H9 (cell line): ENCODE data around the gene SHPK. TPM values are rescaled to one million over a fixed set of nuclear protein-coding genes. Genes with fewer than 3 reads are reported as not detected.

ENCODE experiments used
- DNase-seq: peaks from one replicate; pipeline ENCODE4 v3.0.0-alpha.2; 2017
- H2AFZ ChIP-seq: one replicate; pipeline ENCODE4 v1.6.1; 2013; ENCODE audit warnings: mild to moderate bottlenecking, low read length, control low read depth, moderate library complexity
- H2AK5ac ChIP-seq: 2 replicates; pipeline ENCODE4 v1.6.1; 2013; ENCODE audit warnings: low read length, control low read depth, mixed read lengths; ENCODE audit not compliant: insufficient read length
- H2BK120ac ChIP-seq: one replicate; pipeline ENCODE4 v1.6.1; 2013; ENCODE audit warnings: low read depth, mild to moderate bottlenecking, low read length, control low read depth, inconsistent platforms; ENCODE audit not compliant: poor library complexity, severe bottlenecking
- H2BK12ac ChIP-seq: 2 replicates; pipeline ENCODE4 v1.6.1; 2013; ENCODE audit warnings: low read length, control low read depth, mixed read lengths, low read depth; ENCODE audit not compliant: insufficient read length
- H2BK15ac ChIP-seq: 2 replicates; pipeline ENCODE4 v1.6.1; 2013; ENCODE audit warnings: low read depth, low read length, control low read depth
- H2BK20ac ChIP-seq: one replicate; pipeline ENCODE4 v1.6.1; 2013; ENCODE audit warnings: low read depth, mild to moderate bottlenecking, low read length, control low read depth, inconsistent platforms; ENCODE audit not compliant: poor library complexity, severe bottlenecking
- H2BK5ac ChIP-seq: 2 replicates; pipeline ENCODE4 v1.6.1; 2013; ENCODE audit warnings: low read length, control low read depth, mixed read lengths; ENCODE audit not compliant: insufficient read length
- H3K14ac ChIP-seq: 2 replicates; pipeline ENCODE4 v1.6.1; 2013; ENCODE audit warnings: low read length, control low read depth; ENCODE audit not compliant: insufficient read depth
- H3K18ac ChIP-seq: 2 replicates; pipeline ENCODE4 v1.6.1; 2013; ENCODE audit warnings: low read depth, mild to moderate bottlenecking, mixed read lengths, low read length, control low read depth; ENCODE audit not compliant: insufficient read length
- H3K23ac ChIP-seq: 2 replicates; pipeline ENCODE4 v1.6.1; 2013; ENCODE audit warnings: low read length, control low read depth, mixed read lengths, low read depth; ENCODE audit not compliant: insufficient read length
- H3K23me2 ChIP-seq: 2 replicates; pipeline ENCODE4 v1.6.1; 2013; ENCODE audit warnings: low read depth, mild to moderate bottlenecking, mixed read lengths, low read length, control low read depth; ENCODE audit not compliant: insufficient read length, poor library complexity, severe bottlenecking
- H3K27ac ChIP-seq: 2 replicates; pipeline ENCODE4 v1.5.1; 2013; ENCODE audit warnings: low read length, control low read depth, mixed read lengths, low read depth; ENCODE audit not compliant: insufficient read length
- H3K27me3 ChIP-seq: 2 replicates; pipeline ENCODE4 v1.6.1; 2013; ENCODE audit warnings: low read length, control low read depth, inconsistent platforms; ENCODE audit not compliant: insufficient read depth
- H3K4ac ChIP-seq: 2 replicates; pipeline ENCODE4 v1.6.1; 2013; ENCODE audit warnings: low read depth, mild to moderate bottlenecking, control low read depth, inconsistent platforms, low read length, moderate library complexity
- H3K4me1 ChIP-seq: 2 replicates; pipeline ENCODE4 v1.6.1; 2013; ENCODE audit warnings: low read length, control low read depth, inconsistent platforms; ENCODE audit not compliant: insufficient read depth
- H3K4me2 ChIP-seq: 2 replicates; pipeline ENCODE4 v1.6.1; 2013; ENCODE audit warnings: low read length, control low read depth, mixed read lengths; ENCODE audit not compliant: insufficient read length, insufficient read depth
- H3K56ac ChIP-seq: 2 replicates; pipeline ENCODE4 v1.6.1; 2013; ENCODE audit warnings: low read depth, mild to moderate bottlenecking, mixed read lengths, low read length, control low read depth; ENCODE audit not compliant: insufficient read length
- H3K79me1 ChIP-seq: 2 replicates; pipeline ENCODE4 v1.6.1; 2013; ENCODE audit warnings: low read depth, mild to moderate bottlenecking, moderate library complexity, low read length, control low read depth, inconsistent platforms; ENCODE audit not compliant: insufficient read depth, poor library complexity, severe bottlenecking
- H3K79me2 ChIP-seq: 2 replicates; pipeline ENCODE4 v1.6.1; 2013; ENCODE audit warnings: low read length, control low read depth, inconsistent platforms; ENCODE audit not compliant: insufficient read depth
- H3K9ac ChIP-seq: 2 replicates; pipeline ENCODE4 v1.6.1; 2013; ENCODE audit warnings: low read length, control low read depth, mixed read lengths; ENCODE audit not compliant: insufficient read length; ENCODE audit errors: extremely low read depth
- H3K9me3 ChIP-seq: one replicate; pipeline ENCODE4 v1.6.1; 2013; ENCODE audit warnings: low read depth, low read length, inconsistent platforms; ENCODE audit not compliant: control insufficient read depth
- H3T11ph ChIP-seq: one replicate; pipeline ENCODE4 v1.6.1; 2013; ENCODE audit warnings: mild to moderate bottlenecking, low read length, control low read depth, inconsistent platforms
- H4K20me1 ChIP-seq: one replicate; pipeline ENCODE4 v1.6.1; 2013; ENCODE audit not compliant: control insufficient read depth, insufficient read length, insufficient read depth
- H4K5ac ChIP-seq: 2 replicates; pipeline ENCODE4 v1.6.1; 2013; ENCODE audit warnings: low read depth, mild to moderate bottlenecking, mixed read lengths, low read length, control low read depth; ENCODE audit not compliant: insufficient read length
- H4K8ac ChIP-seq: replicated peaks from 2 replicates; pipeline ENCODE4 v1.6.1; 2013; ENCODE audit warnings: low read length, control low read depth, mixed read lengths, low read depth; ENCODE audit not compliant: insufficient read length
- H4K91ac ChIP-seq: 2 replicates; pipeline ENCODE4 v1.6.1; 2013; ENCODE audit warnings: low read depth, mild to moderate bottlenecking, moderate library complexity, mixed read lengths, low read length, control low read depth; ENCODE audit not compliant: insufficient read length
- H3K27ac Mint-ChIP-seq, 3 experiments: 2 replicates in 2 of 3; 3 replicates in 1 of 3; pipeline ENCODE4 v1.8.0; 2020 to 2021; ENCODE audit warnings: mixed read lengths in 3 of 3, mild to moderate bottlenecking in 1 of 3, moderate library complexity in 1 of 3
- H3K27me3 Mint-ChIP-seq: 2 replicates; pipeline ENCODE4 v1.8.0; 2021; ENCODE audit warnings: low read depth, mild to moderate bottlenecking, moderate library complexity, mixed read lengths
- H3K36me3 Mint-ChIP-seq, 3 experiments: 2 replicates in 2 of 3; 3 replicates in 1 of 3; pipeline ENCODE4 v1.8.0; 2020 to 2021; ENCODE audit warnings: low read depth in 3 of 3, mixed read lengths in 3 of 3; ENCODE audit not compliant: insufficient read depth in 1 of 3
- H3K4me1 Mint-ChIP-seq, 2 experiments: 2 replicates each; pipeline ENCODE4 v1.8.0; 2020; ENCODE audit warnings: mixed read lengths in 2 of 2
- H3K4me3 Mint-ChIP-seq, 2 experiments: 2 replicates in 1 of 2; 3 replicates in 1 of 2; pipeline ENCODE4 v1.8.0; 2020 to 2021; ENCODE audit warnings: mild to moderate bottlenecking in 2 of 2, mixed read lengths in 2 of 2, moderate library complexity in 1 of 2
- H3K9me3 Mint-ChIP-seq, 2 experiments: 2 replicates in 1 of 2; 3 replicates in 1 of 2; pipeline ENCODE4 v1.8.0; 2020; ENCODE audit warnings: mild to moderate bottlenecking in 2 of 2, mixed read lengths in 2 of 2, moderate library complexity in 1 of 2
- WGBS: extraction: QIAGEN DNeasy Blood & Tissue Kit; methylation state at CpG from one replicate; pipeline ENCODE4 v1.1.7; 2013; ENCODE audit warnings: missing lambda C conversion rate, low lambda C conversion rate, mixed read lengths; ENCODE audit not compliant: insufficient read length; ENCODE audit errors: extremely low coverage; 5-methylcytosine and 5-hydroxymethylcytosine counted together
- total RNA-seq: library from RNA; stranded (reverse); gene quantifications from 2 replicates; pipeline ENCODE4 v1.2.1, GENCODE V29; 2021
- TF ChIP-seq, protein P1 (sequence below): fragments of 200-600 bp; sonication (generic); conservative IDR thresholded peaks from 3 replicates; pipeline ENCODE4 v1.8.0; 2021; ENCODE audit warnings: antibody characterized with exemption, mild to moderate bottlenecking

Gene SHPK
- total RNA-seq, 1 experiment from 2014 or later: 27.0 TPM

DNA sequence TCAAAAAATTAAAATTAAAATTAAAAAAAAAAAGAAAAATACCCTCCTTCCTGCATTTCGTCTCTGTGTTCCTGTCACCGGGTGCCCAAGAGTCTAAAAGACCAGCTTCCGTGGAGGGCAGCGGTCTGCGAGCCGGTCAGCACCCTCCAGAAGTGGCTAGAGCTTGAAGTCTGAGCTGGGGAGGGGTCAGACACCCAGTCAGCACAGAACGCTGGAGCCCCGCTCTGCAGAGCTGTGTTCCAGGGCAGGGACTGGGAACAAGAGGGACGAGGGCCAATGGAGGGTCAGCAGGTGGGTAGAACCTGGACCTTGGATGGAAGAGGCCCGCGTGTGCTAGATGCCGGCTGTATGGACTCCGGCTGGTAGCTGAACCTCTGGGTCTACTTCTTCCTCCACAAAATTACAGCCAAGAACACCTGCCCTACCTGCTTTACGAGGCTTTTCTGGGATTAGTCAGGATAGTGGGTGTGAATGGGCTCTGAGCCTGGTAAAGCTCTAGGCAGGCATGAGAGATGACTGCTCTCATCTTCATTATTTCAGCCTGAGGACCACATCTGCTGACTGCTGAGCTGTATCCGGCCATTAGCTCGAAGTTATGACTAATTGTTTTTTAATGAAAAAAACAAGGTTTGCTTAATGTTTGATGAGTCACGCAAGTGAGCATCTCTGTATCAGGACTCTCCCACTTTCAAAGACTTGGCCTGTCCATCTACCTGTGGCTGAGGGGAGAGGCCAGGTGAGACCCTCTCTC lies 32.8 kb downstream of the SHPK start:
- Histone ChIP-seq H3K56ac (no peak overlapping the region), H4K8ac (no peak overlapping the region), H3K9ac (no peak overlapping the region), H3K79me1 (no peaks in the 10 kb centered on the region), H3K4ac (no peak overlapping the region), H4K5ac (no peak overlapping the region), H3K23me2 (no peaks in the 10 kb centered on the region), H3K18ac (no peak overlapping the region), H2BK15ac (no peak overlapping the region), H2BK120ac (no peak overlapping the region), H2BK12ac (no peak overlapping the region), H3K23ac (no peak overlapping the region), H3K4me1 (no peaks in the 10 kb centered on the region), H3K27me3 (no peaks in the 10 kb centered on the region; the same call in 1 of the 2 replicates), H2AFZ (no peak overlapping the region), H3T11ph (no peak overlapping the region), H2BK20ac (no peak overlapping the region), H3K27ac (no peak overlapping the region), H3K14ac (no peak overlapping the region), H3K79me2 (no peaks in the 10 kb centered on the region), H4K91ac (no peak overlapping the region), H2AK5ac (no peak overlapping the region), H3K9me3 (no peaks in the 10 kb centered on the region), H2BK5ac (no peak overlapping the region), H3K4me2 (no peak overlapping the region), H4K20me1 (no peaks in the 10 kb centered on the region)
- TF ChIP-seq, protein P1, sequence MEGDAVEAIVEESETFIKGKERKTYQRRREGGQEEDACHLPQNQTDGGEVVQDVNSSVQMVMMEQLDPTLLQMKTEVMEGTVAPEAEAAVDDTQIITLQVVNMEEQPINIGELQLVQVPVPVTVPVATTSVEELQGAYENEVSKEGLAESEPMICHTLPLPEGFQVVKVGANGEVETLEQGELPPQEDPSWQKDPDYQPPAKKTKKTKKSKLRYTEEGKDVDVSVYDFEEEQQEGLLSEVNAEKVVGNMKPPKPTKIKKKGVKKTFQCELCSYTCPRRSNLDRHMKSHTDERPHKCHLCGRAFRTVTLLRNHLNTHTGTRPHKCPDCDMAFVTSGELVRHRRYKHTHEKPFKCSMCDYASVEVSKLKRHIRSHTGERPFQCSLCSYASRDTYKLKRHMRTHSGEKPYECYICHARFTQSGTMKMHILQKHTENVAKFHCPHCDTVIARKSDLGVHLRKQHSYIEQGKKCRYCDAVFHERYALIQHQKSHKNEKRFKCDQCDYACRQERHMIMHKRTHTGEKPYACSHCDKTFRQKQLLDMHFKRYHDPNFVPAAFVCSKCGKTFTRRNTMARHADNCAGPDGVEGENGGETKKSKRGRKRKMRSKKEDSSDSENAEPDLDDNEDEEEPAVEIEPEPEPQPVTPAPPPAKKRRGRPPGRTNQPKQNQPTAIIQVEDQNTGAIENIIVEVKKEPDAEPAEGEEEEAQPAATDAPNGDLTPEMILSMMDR: no peak
- Mint-ChIP-seq H3K36me3 (peaks cover 2 to 30% (median 4%) of the 10 kb centered on the region in 3 experiments; a peak in 6 of 7 replicates), H3K27ac (no peak overlapping the region), H3K27me3 (no peaks in the 10 kb centered on the region), H3K4me3 (no peak overlapping the region), H3K9me3 (no peaks in the 10 kb centered on the region), H3K4me1 (no peaks in the 10 kb centered on the region)
- WGBS: no CpG with 5 or more reads among the region's 17 CpGs
- no peak for DNase-seq
